ENCODE data around the gene WDR38.

WDR38 gene

GRCh38 chr9:124810663-124811355, 42.5 kb upstream of the WDR38 start:
- TF ChIP-seq, protein P1, sequence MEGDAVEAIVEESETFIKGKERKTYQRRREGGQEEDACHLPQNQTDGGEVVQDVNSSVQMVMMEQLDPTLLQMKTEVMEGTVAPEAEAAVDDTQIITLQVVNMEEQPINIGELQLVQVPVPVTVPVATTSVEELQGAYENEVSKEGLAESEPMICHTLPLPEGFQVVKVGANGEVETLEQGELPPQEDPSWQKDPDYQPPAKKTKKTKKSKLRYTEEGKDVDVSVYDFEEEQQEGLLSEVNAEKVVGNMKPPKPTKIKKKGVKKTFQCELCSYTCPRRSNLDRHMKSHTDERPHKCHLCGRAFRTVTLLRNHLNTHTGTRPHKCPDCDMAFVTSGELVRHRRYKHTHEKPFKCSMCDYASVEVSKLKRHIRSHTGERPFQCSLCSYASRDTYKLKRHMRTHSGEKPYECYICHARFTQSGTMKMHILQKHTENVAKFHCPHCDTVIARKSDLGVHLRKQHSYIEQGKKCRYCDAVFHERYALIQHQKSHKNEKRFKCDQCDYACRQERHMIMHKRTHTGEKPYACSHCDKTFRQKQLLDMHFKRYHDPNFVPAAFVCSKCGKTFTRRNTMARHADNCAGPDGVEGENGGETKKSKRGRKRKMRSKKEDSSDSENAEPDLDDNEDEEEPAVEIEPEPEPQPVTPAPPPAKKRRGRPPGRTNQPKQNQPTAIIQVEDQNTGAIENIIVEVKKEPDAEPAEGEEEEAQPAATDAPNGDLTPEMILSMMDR (conservative IDR thresholded peaks at IDR 0.05; ENCODE audit: low read length): no peak
- no peak overlapping the region for H3K4me3 ChIP-seq (ENCODE audit: low read length)
- DNase-seq (ENCODE audit: low read depth): peak; percentile 71

- H3K4me3 ChIP-seq (ENCODE audit: low read length): no peak overlapping the region
- peak; percentile 89 for DNase-seq (ENCODE audit: low read depth)
- TF ChIP-seq, protein P1 (conservative IDR thresholded peaks at IDR 0.05; ENCODE audit: low read length): peak; percentile 24
Measured at GRCh38 chr9:124812441-124812876, 40.8 kb upstream of the WDR38 start.

DNA sequence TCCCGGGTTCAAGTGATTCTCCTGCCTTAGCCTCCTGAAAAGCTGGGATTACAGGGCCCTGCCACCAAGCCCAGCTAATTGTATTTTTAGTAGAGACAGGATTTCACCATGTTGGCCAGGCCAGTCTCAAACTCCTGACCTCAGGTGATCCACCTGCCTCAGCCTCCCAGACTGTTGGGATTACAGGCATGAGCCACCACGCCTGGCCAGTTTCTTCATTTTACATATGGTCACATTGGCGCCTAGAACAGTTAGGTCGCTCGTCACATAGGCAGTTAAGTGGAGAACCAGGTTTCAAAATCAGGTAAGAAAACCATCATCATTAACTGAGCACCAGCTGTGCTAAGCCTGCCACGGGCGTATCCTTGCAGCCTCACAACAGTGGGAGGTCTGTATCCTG, 40.2 kb upstream of the WDR38 start:
- TF ChIP-seq, protein P1 (conservative IDR thresholded peaks at IDR 0.05; ENCODE audit: low read length): no peak
- no peak for DNase-seq (ENCODE audit: low read depth)
- H3K4me3 ChIP-seq (ENCODE audit: low read length): no peak overlapping the region

DNA sequence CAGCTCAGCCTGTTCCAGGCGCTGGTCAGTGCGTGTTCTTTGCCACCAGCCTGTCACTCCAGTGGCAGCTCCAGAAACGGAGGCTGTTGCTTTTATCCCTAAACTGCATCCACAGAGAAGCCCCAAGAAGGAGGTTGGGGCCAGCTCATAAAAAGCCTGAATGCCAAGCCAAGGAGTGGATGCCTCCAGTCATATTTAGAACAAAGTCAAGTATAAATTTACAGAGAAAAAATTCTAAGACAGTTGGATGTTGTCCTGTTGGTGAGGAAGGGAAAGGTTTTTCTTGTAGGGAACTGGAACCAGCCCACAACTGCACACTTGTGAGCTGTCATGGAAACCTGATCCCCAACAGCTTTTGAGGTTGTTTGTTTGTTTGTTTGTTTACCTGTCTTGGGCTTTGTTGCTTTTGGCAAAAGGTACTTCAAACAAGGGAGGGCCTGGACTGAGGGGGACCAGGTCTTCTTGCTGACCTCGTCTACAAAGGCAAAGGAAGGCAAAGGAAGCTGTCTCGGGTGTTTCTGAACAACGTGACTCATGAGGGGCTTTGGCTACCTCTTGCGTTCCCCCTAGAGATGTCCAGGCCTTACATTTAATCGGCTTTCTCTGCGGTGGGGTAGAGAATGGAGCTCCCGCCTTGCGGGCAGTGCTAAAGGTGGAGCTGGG, 39.6 kb upstream of the WDR38 start:
- no peak overlapping the region for H3K4me3 ChIP-seq (ENCODE audit: low read length)

DNA sequence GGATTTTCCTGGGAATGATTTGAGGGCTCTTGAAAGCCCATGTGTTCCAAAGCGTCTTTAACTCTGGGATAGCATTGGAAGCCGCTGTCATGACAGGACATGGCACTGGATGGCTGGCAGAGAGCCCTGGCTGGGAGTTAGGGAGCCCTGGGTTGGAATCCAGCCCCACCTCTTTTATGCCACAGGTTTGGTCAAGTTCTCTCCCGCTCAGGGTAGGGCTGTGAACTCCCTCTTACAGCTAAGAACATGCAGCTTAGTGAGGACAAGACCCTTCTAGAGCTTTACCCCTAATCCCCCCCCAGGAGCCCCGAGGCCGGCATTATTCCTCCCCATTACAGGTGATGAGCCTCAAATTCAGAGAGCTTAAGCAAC, 39.1 kb upstream of the WDR38 start:
- no peak for DNase-seq (ENCODE audit: low read depth)
- H3K4me3 ChIP-seq (ENCODE audit: low read length): no peak overlapping the region
- TF ChIP-seq, protein P1 (conservative IDR thresholded peaks at IDR 0.05; ENCODE audit: low read length): no peak

More for the DNA sequence above, 39.6 kb upstream of the WDR38 start:
- no peak for DNase-seq (ENCODE audit: low read depth)
- TF ChIP-seq, protein P1 (conservative IDR thresholded peaks at IDR 0.05; ENCODE audit: low read length): no peak

GRCh38 chr9:124815601-124816000, 37.7 kb upstream of the WDR38 start:
- no peak for DNase-seq (ENCODE audit: low read depth)
- H3K4me3 ChIP-seq (ENCODE audit: low read length): no peak overlapping the region
- TF ChIP-seq, protein P1 (conservative IDR thresholded peaks at IDR 0.05; ENCODE audit: low read length): no peak

All from AG10803 (cell line).